ENCODE measurements around the gene STK32B. TPM values are rescaled to one million over a fixed set of nuclear protein-coding genes. Genes with fewer than 3 reads are reported as not detected.
"Not testable (repeated sequence)": the region's sequence is repeated elsewhere in the genome, so short reads cannot be mapped to it uniquely, and the experiment has no call there.

STK32B gene
- total RNA-seq, 4 donors from 2014 or later = 0.46 to 0.68 (median 0.49) TPM; not detected in 1

DNA sequence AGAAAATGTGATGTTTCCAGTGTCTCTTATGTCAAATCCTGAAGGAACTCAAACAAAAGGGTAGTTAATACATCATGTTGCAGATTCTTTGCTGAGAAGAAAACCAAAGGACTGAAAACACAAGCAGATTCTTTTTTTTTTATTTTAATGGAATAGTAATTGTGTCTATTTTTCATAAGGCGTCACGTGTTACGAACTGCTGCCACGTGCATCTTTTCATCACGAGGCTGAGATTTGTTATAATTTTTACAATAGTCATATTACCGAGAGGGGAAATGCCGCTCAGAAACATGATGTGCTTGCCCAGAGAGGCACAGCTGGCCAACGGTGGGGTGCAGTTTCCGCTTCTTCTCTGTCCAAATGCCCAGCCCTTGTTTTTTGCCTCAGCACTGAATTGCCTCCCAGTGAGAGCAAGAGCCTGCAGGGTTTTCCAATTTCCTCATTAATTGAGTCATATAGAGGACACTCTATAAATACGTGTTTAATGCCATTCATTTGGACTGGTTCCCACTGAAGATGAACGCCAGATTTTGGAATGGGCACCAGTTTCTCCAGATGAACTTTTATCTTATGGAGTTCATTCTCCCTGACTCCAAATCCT is 225.3 kb downstream of the STK32B start:
- DNase-seq (no peak), ATAC-seq (no peak)
- Histone ChIP-seq H3K9me3 (no peaks in the 10 kb centered on the region), H3K4me3 (no peak overlapping the region), H3K27ac (no peak overlapping the region), H3K36me3 (no peaks in the 10 kb centered on the region), H3K27me3 (no peaks in the 10 kb centered on the region), H3K4me1 (no peaks in the 10 kb centered on the region)
- TF ChIP-seq, protein P1, sequence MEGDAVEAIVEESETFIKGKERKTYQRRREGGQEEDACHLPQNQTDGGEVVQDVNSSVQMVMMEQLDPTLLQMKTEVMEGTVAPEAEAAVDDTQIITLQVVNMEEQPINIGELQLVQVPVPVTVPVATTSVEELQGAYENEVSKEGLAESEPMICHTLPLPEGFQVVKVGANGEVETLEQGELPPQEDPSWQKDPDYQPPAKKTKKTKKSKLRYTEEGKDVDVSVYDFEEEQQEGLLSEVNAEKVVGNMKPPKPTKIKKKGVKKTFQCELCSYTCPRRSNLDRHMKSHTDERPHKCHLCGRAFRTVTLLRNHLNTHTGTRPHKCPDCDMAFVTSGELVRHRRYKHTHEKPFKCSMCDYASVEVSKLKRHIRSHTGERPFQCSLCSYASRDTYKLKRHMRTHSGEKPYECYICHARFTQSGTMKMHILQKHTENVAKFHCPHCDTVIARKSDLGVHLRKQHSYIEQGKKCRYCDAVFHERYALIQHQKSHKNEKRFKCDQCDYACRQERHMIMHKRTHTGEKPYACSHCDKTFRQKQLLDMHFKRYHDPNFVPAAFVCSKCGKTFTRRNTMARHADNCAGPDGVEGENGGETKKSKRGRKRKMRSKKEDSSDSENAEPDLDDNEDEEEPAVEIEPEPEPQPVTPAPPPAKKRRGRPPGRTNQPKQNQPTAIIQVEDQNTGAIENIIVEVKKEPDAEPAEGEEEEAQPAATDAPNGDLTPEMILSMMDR (IDR thresholded peaks at IDR 0.05 in 4 of 5, conservative IDR thresholded peaks at IDR 0.05 in 1 of 5) = no peak
- no peak for TF ChIP-seq POLR2A (IDR thresholded peaks at IDR 0.05)
- intact Hi-C loops (cut with DNase I; ENCODE audit: low total_unique reads) (no loop called here), in situ Hi-C loops (cut with MboI; ENCODE audit: low sequenced_read_pairs in 4 of 4) (no loop called here)

DNA sequence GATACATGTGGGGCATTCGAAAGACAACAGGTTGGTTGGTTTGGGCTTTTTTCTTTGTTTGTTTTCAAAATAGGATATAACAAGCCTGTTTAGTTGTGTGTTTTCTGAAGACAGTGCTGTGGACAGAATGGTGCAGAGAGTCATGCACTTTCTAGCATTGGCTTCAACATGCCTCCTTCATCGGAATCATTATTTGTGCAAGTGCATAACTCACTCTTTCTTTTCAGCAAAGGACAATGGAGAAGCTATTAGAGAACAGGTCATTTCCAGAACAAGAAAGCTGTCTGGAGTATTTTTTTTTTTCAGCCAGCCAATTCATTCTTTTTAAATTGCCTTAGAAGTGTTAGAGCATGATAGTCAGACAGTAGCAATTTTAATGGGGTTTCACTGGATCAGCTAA is 225.8 kb downstream of the STK32B start:
- TF ChIP-seq, protein P1 (IDR thresholded peaks at IDR 0.05 in 4 of 5, conservative IDR thresholded peaks at IDR 0.05 in 1 of 5) = no peak
- TF ChIP-seq POLR2A (IDR thresholded peaks at IDR 0.05) = no peak
- no peaks in the 10 kb centered on the region for H3K27me3 ChIP-seq
- H3K9me3 ChIP-seq = no peaks in the 10 kb centered on the region
- in situ Hi-C loops (cut with MboI; ENCODE audit: low sequenced_read_pairs in 4 of 4) = no loop called here
- ATAC-seq (no peak), DNase-seq (no peak)
- H3K4me1 ChIP-seq = no peaks in the 10 kb centered on the region
- H3K4me3 ChIP-seq = no peak overlapping the region
- no peak overlapping the region for H3K27ac ChIP-seq
- no peaks in the 10 kb centered on the region for H3K36me3 ChIP-seq
- intact Hi-C loops (cut with DNase I; ENCODE audit: low total_unique reads) = no loop called here

DNA sequence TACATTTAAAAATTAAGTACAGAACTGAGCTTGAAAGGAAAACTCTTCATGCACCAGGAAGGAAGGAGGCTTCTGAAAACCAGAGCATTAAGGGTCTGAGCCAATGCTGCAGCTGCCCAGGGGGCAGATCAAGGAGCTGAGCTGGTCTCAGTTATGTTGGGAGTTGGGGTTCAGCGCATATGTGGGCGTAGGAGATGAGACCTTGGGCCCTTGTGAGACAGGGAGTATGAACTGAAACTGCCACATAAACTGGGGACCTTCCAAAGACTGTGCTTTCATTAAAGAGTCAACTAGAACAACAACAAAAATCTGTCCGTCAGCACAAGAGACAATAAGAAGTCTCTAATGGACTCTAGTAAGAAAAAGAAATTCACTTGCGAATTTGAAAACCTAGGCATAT is 226.9 kb downstream of the STK32B start:
- ATAC-seq = no peak
- H3K27me3 ChIP-seq = no peaks in the 10 kb centered on the region
- no peaks in the 10 kb centered on the region for H3K4me1 ChIP-seq
- H3K9me3 ChIP-seq = no peaks in the 10 kb centered on the region
- no peaks in the 10 kb centered on the region for H3K36me3 ChIP-seq
- no peak overlapping the region for H3K27ac ChIP-seq
- in situ Hi-C loops (cut with MboI; ENCODE audit: low sequenced_read_pairs in 4 of 4) (no loop called here), intact Hi-C loops (cut with DNase I; ENCODE audit: low total_unique reads) (no loop called here)
- no peak overlapping the region for H3K4me3 ChIP-seq
- TF ChIP-seq POLR2A (IDR thresholded peaks at IDR 0.05) = no peak
- TF ChIP-seq, protein P1 (IDR thresholded peaks at IDR 0.05 in 4 of 5, conservative IDR thresholded peaks at IDR 0.05 in 1 of 5) = no peak
- DNase-seq = no peak

DNA sequence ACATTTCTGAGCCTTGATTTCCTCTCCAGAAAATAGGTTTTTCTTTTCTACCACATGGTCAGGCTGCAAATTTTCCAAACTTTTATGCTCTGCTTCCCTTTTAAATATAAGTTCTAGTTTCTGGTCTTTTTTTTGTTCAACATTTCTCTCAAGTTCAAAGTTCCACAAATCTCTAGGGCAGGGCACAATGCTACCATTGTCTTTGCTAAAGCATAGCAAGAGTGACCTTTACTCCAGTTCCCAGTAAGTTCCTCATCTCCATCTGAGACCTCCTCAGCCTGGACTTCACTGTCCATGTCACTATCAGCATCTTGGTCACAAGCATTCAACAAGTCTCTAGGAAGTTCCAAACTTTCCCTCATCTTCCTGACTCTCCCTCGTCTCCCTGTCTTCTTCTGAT is 228.8 kb downstream of the STK32B start:
- in situ Hi-C loops (cut with MboI; ENCODE audit: low sequenced_read_pairs in 4 of 4); H3K27me3 ChIP-seq; H3K27ac ChIP-seq; H3K9me3 ChIP-seq; H3K36me3 ChIP-seq; ATAC-seq; DNase-seq; intact Hi-C loops (cut with DNase I; ENCODE audit: low total_unique reads); H3K4me3 ChIP-seq; H3K4me1 ChIP-seq: not testable (repeated sequence)

DNA sequence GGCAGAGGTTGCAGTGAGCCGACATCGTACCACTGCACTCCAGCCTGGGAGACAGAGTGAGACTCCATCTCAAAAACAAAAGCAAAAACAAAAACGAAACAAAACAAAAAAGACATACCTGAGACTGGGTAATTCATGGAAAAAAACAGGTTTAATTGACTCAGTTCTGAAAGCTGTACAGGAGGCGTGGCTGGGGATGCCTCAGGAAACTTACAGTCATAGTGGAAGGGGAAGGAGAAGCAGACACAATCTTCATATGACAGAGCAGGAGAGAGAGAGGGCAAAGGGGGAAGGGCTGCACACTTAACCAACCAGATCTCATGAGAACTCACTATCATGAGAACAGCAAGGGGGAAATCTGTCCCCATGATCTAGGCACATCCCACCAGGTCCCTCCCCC is 229.5 kb downstream of the STK32B start:
- no peaks in the 10 kb centered on the region for H3K27me3 ChIP-seq
- no peaks in the 10 kb centered on the region for H3K4me1 ChIP-seq
- H3K27ac ChIP-seq = no peak overlapping the region
- no peak overlapping the region for H3K4me3 ChIP-seq
- intact Hi-C loops (cut with DNase I; ENCODE audit: low total_unique reads) = no loop called here
- DNase-seq (no peak), ATAC-seq (no peak)
- H3K9me3 ChIP-seq = no peaks in the 10 kb centered on the region
- in situ Hi-C loops (cut with MboI; ENCODE audit: low sequenced_read_pairs in 4 of 4) = no loop called here
- H3K36me3 ChIP-seq = no peaks in the 10 kb centered on the region
- TF ChIP-seq, protein P1 (IDR thresholded peaks at IDR 0.05 in 4 of 5, conservative IDR thresholded peaks at IDR 0.05 in 1 of 5) = no peak
- TF ChIP-seq POLR2A (IDR thresholded peaks at IDR 0.05) = no peak

Measured in gastrocnemius medialis (tissue), 4 donors.